Activated T-helper 1 cell treated with anti-CD3 and anti-CD28 coated beads, Interleukin-12 subunit alpha, Interleukin-12 subunit beta, Interleukin-2, Interleukin-4 antibody, amounts not matched to agents 30 ng/mL and 10 ng/mL and 1 ng/mL, durations not matched to agents 14 hours and 24 hours and 36 hours (primary cell): ENCODE results near the gene KCNAB1. TPM values are rescaled to one million over a fixed set of nuclear protein-coding genes. Genes with fewer than 3 reads are reported as not detected.

Experiments used
- DNase-seq: peaks from one replicate; pipeline ENCODE4 v3.0.0; 2021; ENCODE audit warnings: low spot score
- H3K27ac Mint-ChIP-seq: one replicate; pipeline ENCODE4 v1.8.0; 2021; ENCODE audit warnings: mild to moderate bottlenecking, mixed read lengths
- H3K27me3 Mint-ChIP-seq: one replicate; pipeline ENCODE4 v1.8.0; 2022; ENCODE audit warnings: mild to moderate bottlenecking, moderate library complexity, mixed read lengths; ENCODE audit not compliant: insufficient read depth
- H3K36me3 Mint-ChIP-seq: one replicate; pipeline ENCODE4 v1.8.0; 2021; ENCODE audit warnings: low read depth, mixed read lengths
- H3K4me1 Mint-ChIP-seq: one replicate; pipeline ENCODE4 v1.8.0; 2021; ENCODE audit warnings: low read depth, mixed read lengths
- H3K4me3 Mint-ChIP-seq: one replicate; pipeline ENCODE4 v1.8.0; 2021; ENCODE audit warnings: mild to moderate bottlenecking, moderate library complexity, mixed read lengths
- H3K9me3 Mint-ChIP-seq: one replicate; pipeline ENCODE4 v1.8.0; 2021; ENCODE audit warnings: mixed read lengths
- intact Hi-C: fragments of 100-400 bp; cut with micrococcal nuclease; formaldehyde crosslinking; loops from one replicate; pipeline ENCODE4 v1.15.1; 2024
- total RNA-seq: library from RNA; stranded (reverse); gene quantifications from 2 replicates; pipeline ENCODE4 v1.2.3, GENCODE V29; 2022

The KCNAB1 gene
- total RNA-seq, 1 donor from 2014 or later, result not detected

GRCh38 chr3:156171281-156172267, 51.2 kb downstream of the KCNAB1 start:
- DNase-seq, result no peak
- Mint-ChIP-seq H3K4me3 (no peak overlapping the region), H3K9me3 (no peaks in the 10 kb centered on the region), H3K27me3 (peaks cover 17% of the 10 kb centered on the region), H3K4me1 (no peaks in the 10 kb centered on the region), H3K36me3 (no peaks in the 10 kb centered on the region), H3K27ac (no peak overlapping the region)
- intact Hi-C loops, result no loop called here

GRCh38 chr3:156172536-156172935, 52.2 kb downstream of the KCNAB1 start:
- no peaks in the 10 kb centered on the region for H3K36me3 Mint-ChIP-seq
- H3K4me3 Mint-ChIP-seq, result no peak overlapping the region
- no peak overlapping the region for H3K27ac Mint-ChIP-seq
- no peaks in the 10 kb centered on the region for H3K4me1 Mint-ChIP-seq
- DNase-seq, result no peak
- no peaks in the 10 kb centered on the region for H3K9me3 Mint-ChIP-seq
- intact Hi-C loops, result no loop called here
- peaks cover 9% of the 10 kb centered on the region for H3K27me3 Mint-ChIP-seq

GRCh38 chr3:156174229-156174847, 54.0 kb downstream of the KCNAB1 start:
- intact Hi-C loops, result no loop called here
- Mint-ChIP-seq H3K27ac (no peak overlapping the region), H3K4me1 (no peaks in the 10 kb centered on the region), H3K9me3 (no peaks in the 10 kb centered on the region), H3K36me3 (no peaks in the 10 kb centered on the region), H3K27me3 (peaks cover 2% of the 10 kb centered on the region), H3K4me3 (no peak overlapping the region)
- no peak for DNase-seq

- peaks cover 2% of the 10 kb centered on the region for H3K27me3 Mint-ChIP-seq
- no peaks in the 10 kb centered on the region for H3K9me3 Mint-ChIP-seq
- intact Hi-C loops, result no loop called here
- no peak for DNase-seq
- no peaks in the 10 kb centered on the region for H3K36me3 Mint-ChIP-seq
- no peak overlapping the region for H3K4me3 Mint-ChIP-seq
- no peaks in the 10 kb centered on the region for H3K4me1 Mint-ChIP-seq
- no peak overlapping the region for H3K27ac Mint-ChIP-seq
These were observed 55.2 kb downstream of the KCNAB1 start for GRCh38 chr3:156175570-156175969.

GRCh38 chr3:156176048-156176447, 55.7 kb downstream of the KCNAB1 start:
- intact Hi-C loops, result no loop called here
- Mint-ChIP-seq H3K27me3 (peaks cover 2% of the 10 kb centered on the region), H3K36me3 (no peaks in the 10 kb centered on the region), H3K27ac (no peak overlapping the region), H3K4me3 (no peak overlapping the region), H3K9me3 (no peaks in the 10 kb centered on the region), H3K4me1 (no peaks in the 10 kb centered on the region)
- no peak for DNase-seq

GRCh38 chr3:156176629-156177210, 56.3 kb downstream of the KCNAB1 start:
- intact Hi-C loops, result no loop called here
- Mint-ChIP-seq H3K27me3 (no peaks in the 10 kb centered on the region), H3K27ac (no peak overlapping the region), H3K36me3 (no peaks in the 10 kb centered on the region), H3K4me1 (no peaks in the 10 kb centered on the region), H3K9me3 (no peaks in the 10 kb centered on the region), H3K4me3 (no peak overlapping the region)
- no peak for DNase-seq

GRCh38 chr3:156180077-156180476, 59.7 kb downstream of the KCNAB1 start:
- H3K9me3 Mint-ChIP-seq, result no peaks in the 10 kb centered on the region
- no peak overlapping the region for H3K27ac Mint-ChIP-seq
- H3K4me1 Mint-ChIP-seq, result no peaks in the 10 kb centered on the region
- H3K27me3 Mint-ChIP-seq, result no peaks in the 10 kb centered on the region
- H3K4me3 Mint-ChIP-seq, result no peak overlapping the region
- DNase-seq, result no peak
- no peaks in the 10 kb centered on the region for H3K36me3 Mint-ChIP-seq
- intact Hi-C loops, result no loop called here

- Mint-ChIP-seq H3K36me3 (no peaks in the 10 kb centered on the region), H3K27me3 (no peaks in the 10 kb centered on the region), H3K4me1 (no peaks in the 10 kb centered on the region), H3K9me3 (no peaks in the 10 kb centered on the region), H3K27ac (no peak overlapping the region), H3K4me3 (no peak overlapping the region)
- intact Hi-C loops, result no loop called here
- DNase-seq, result no peak
These were observed 61.1 kb downstream of the KCNAB1 start for GRCh38 chr3:156181509-156181908.

GRCh38 chr3:156183396-156183795, 63.0 kb downstream of the KCNAB1 start:
- H3K27ac Mint-ChIP-seq, result no peak overlapping the region
- H3K4me1 Mint-ChIP-seq, result no peaks in the 10 kb centered on the region
- intact Hi-C loops, result no loop called here
- H3K4me3 Mint-ChIP-seq, result no peak overlapping the region
- no peaks in the 10 kb centered on the region for H3K36me3 Mint-ChIP-seq
- no peaks in the 10 kb centered on the region for H3K9me3 Mint-ChIP-seq
- DNase-seq, result no peak
- peaks cover 6% of the 10 kb centered on the region for H3K27me3 Mint-ChIP-seq

GRCh38 chr3:156184156-156184555, 63.8 kb downstream of the KCNAB1 start:
- no peak overlapping the region for H3K27ac Mint-ChIP-seq

GRCh38 chr3:156187146-156187769, 66.9 kb downstream of the KCNAB1 start:
- DNase-seq, result no peak
- peaks cover 12% of the 10 kb centered on the region for H3K27me3 Mint-ChIP-seq
- H3K9me3 Mint-ChIP-seq, result no peaks in the 10 kb centered on the region
- H3K27ac Mint-ChIP-seq, result no peak overlapping the region
- intact Hi-C loops, result no loop called here
- no peaks in the 10 kb centered on the region for H3K36me3 Mint-ChIP-seq
- H3K4me3 Mint-ChIP-seq, result no peak overlapping the region
- no peaks in the 10 kb centered on the region for H3K4me1 Mint-ChIP-seq

More at GRCh38 chr3:156184156-156184555, 63.8 kb downstream of the KCNAB1 start:
- intact Hi-C loops, result no loop called here
- H3K27me3 Mint-ChIP-seq, result peaks cover 6% of the 10 kb centered on the region
- no peak for DNase-seq
- H3K4me3 Mint-ChIP-seq, result no peak overlapping the region
- H3K4me1 Mint-ChIP-seq, result no peaks in the 10 kb centered on the region
- no peaks in the 10 kb centered on the region for H3K36me3 Mint-ChIP-seq
- H3K9me3 Mint-ChIP-seq, result no peaks in the 10 kb centered on the region

- Mint-ChIP-seq H3K27me3 (peaks cover 14% of the 10 kb centered on the region), H3K4me1 (no peaks in the 10 kb centered on the region), H3K4me3 (no peak overlapping the region), H3K36me3 (no peaks in the 10 kb centered on the region), H3K9me3 (no peaks in the 10 kb centered on the region), H3K27ac (no peak overlapping the region)
- intact Hi-C loops, result no loop called here
- no peak for DNase-seq
These were observed 68.4 kb downstream of the KCNAB1 start for GRCh38 chr3:156188757-156189156.

GRCh38 chr3:156189927-156190326, 69.5 kb downstream of the KCNAB1 start:
- Mint-ChIP-seq H3K9me3 (no peaks in the 10 kb centered on the region), H3K4me1 (no peaks in the 10 kb centered on the region), H3K27me3 (peaks cover 14% of the 10 kb centered on the region), H3K27ac (no peak overlapping the region), H3K4me3 (no peak overlapping the region), H3K36me3 (no peaks in the 10 kb centered on the region)
- no peak for DNase-seq
- intact Hi-C loops, result no loop called here
